ENCODE data around the gene FAM229A.
"Not testable (repeated sequence)": the region's sequence is repeated elsewhere in the genome, so short reads cannot be mapped to it uniquely, and the experiment has no call there.

Gene FAM229A

GRCh38 chr1:32361674-32362473 is 411 bp downstream of the FAM229A start:
- FAIRE-seq, result no peak
- TF ChIP-seq CTCF (IDR thresholded peaks at IDR 0.05; ENCODE audit: insufficient read depth, missing control alignments), result no peak
- DNase-seq (ENCODE audit: insufficient read length, low spot score), result no peak

GRCh38 chr1:32361308-32361673 is 994 bp downstream of the FAM229A start:
- TF ChIP-seq CTCF (IDR thresholded peaks at IDR 0.05; ENCODE audit: insufficient read depth, missing control alignments), result no peak
- no peak for DNase-seq (ENCODE audit: insufficient read length, low spot score)
- no peak for FAIRE-seq

GRCh38 chr1:32358435-32358834 is 3.9 kb downstream of the FAM229A start:
- no peak for FAIRE-seq
- no peak for TF ChIP-seq CTCF (IDR thresholded peaks at IDR 0.05; ENCODE audit: insufficient read depth, missing control alignments)
- no peak for DNase-seq (ENCODE audit: insufficient read length, low spot score)

- TF ChIP-seq CTCF (IDR thresholded peaks at IDR 0.05; ENCODE audit: insufficient read depth, missing control alignments), result no peak
- no peak for FAIRE-seq
- no peak for DNase-seq (ENCODE audit: insufficient read length, low spot score)
Observed at GRCh38 chr1:32357614-32358013, 4.7 kb downstream of the FAM229A start.

- no peak for FAIRE-seq
Observed at GRCh38 chr1:32356478-32356877, 5.8 kb downstream of the FAM229A start.

GRCh38 chr1:32355778-32356177 is 6.5 kb downstream of the FAM229A start:
- not testable (repeated sequence) for FAIRE-seq; DNase-seq (ENCODE audit: insufficient read length, low spot score)

More at GRCh38 chr1:32356478-32356877, 5.8 kb downstream of the FAM229A start:
- TF ChIP-seq CTCF (IDR thresholded peaks at IDR 0.05; ENCODE audit: insufficient read depth, missing control alignments), result no peak
- no peak for DNase-seq (ENCODE audit: insufficient read length, low spot score)

GRCh38 chr1:32353886-32354570 is 8.3 kb downstream of the FAM229A start:
- TF ChIP-seq CTCF (IDR thresholded peaks at IDR 0.05; ENCODE audit: insufficient read depth, missing control alignments), result no peak
- DNase-seq (ENCODE audit: insufficient read length, low spot score) (no peak), FAIRE-seq (no peak)

Data from D721Med (cell line).